Inflammatory macrophage treated with lipopolysaccharide for 4 hours (primary cell): ENCODE results near the gene ZNF784.

Experiments used
- DNase-seq: peaks from one replicate; pipeline ENCODE4 v3.0.0-alpha.2; 2020

The ZNF784 gene

GRCh38 chr19:55617426-55617825 lies 6.9 kb downstream of the ZNF784 start:
- no peak for DNase-seq

GRCh38 chr19:55616395-55616875 lies 7.9 kb downstream of the ZNF784 start:
- no peak for DNase-seq

GRCh38 chr19:55615543-55616394 lies 8.6 kb downstream of the ZNF784 start:
- no peak for DNase-seq

- DNase-seq, result no peak
These were observed 9.4 kb downstream of the ZNF784 start for GRCh38 chr19:55614711-55615542.

- no peak for DNase-seq
These were observed 10.2 kb downstream of the ZNF784 start for GRCh38 chr19:55613930-55614710.

GRCh38 chr19:55613396-55613795 lies 11.0 kb downstream of the ZNF784 start:
- no peak for DNase-seq

- DNase-seq, result peak; percentile 19
These were observed 12.3 kb downstream of the ZNF784 start for GRCh38 chr19:55611983-55612645.

GRCh38 chr19:55611300-55611982 lies 12.9 kb downstream of the ZNF784 start:
- DNase-seq, result no peak

GRCh38 chr19:55609326-55609725 lies 15.0 kb downstream of the ZNF784 start:
- no peak for DNase-seq

- DNase-seq, result no peak
These were observed 17.5 kb downstream of the ZNF784 start for GRCh38 chr19:55606817-55607216.

GRCh38 chr19:55606471-55606787 lies 17.9 kb downstream of the ZNF784 start:
- no peak for DNase-seq

GRCh38 chr19:55605637-55606470 lies 18.5 kb downstream of the ZNF784 start, which contains the start of gene ZNF865:
TSS of gene ZNF865 (plus strand) at chr19:55605647. CDS start at chr19:55613619, 7,972 bp downstream.
- peak; percentile 77 for DNase-seq

GRCh38 chr19:55605207-55605636 lies 19.1 kb downstream of the ZNF784 start:
- peak; percentile 96 for DNase-seq

- no peak for DNase-seq
These were observed 20.6 kb downstream of the ZNF784 start for GRCh38 chr19:55603581-55604292.

- DNase-seq, result no peak
These were observed 21.3 kb downstream of the ZNF784 start for GRCh38 chr19:55603115-55603514.

GRCh38 chr19:55602104-55603001 lies 22.0 kb downstream of the ZNF784 start:
- DNase-seq, result no peak

- peak; percentile 25 for DNase-seq
These were observed 23.3 kb downstream of the ZNF784 start for GRCh38 chr19:55601084-55601483.

GRCh38 chr19:55600662-55601028 lies 23.7 kb downstream of the ZNF784 start:
- no peak for DNase-seq
